ENCODE measurements around the gene PFDN6.

Gene PFDN6

DNA sequence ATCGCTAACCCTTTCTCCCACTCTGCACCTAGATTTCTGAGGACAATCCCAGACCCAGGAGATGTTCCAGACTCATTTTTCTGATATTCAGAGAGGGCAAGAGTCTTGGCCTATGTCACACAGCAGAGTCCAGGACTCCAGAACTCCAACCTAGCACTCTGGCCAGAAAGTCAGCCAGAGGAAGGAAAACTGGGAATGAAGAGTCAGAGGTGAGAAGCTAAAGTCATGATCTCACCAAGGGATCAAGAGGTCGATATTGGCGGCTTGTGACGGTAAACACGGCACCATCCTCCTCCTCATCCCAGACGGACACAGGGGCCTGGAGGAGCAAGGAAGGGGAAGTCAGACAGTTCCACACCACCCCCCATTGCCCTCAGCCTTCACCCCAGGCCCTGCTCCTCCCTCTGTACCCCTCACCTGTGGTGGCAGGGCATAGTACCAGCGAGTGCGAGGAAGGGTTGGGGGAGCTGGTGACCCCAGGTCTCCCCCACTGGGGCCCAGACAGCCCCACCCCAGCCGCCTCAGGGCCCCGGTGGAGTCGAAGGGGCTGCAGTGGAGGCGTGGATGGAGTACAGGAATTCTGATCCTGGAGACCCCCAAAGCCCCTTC, 7.5 kb downstream of the PFDN6 start:
- DNase-seq: no peak

DNA sequence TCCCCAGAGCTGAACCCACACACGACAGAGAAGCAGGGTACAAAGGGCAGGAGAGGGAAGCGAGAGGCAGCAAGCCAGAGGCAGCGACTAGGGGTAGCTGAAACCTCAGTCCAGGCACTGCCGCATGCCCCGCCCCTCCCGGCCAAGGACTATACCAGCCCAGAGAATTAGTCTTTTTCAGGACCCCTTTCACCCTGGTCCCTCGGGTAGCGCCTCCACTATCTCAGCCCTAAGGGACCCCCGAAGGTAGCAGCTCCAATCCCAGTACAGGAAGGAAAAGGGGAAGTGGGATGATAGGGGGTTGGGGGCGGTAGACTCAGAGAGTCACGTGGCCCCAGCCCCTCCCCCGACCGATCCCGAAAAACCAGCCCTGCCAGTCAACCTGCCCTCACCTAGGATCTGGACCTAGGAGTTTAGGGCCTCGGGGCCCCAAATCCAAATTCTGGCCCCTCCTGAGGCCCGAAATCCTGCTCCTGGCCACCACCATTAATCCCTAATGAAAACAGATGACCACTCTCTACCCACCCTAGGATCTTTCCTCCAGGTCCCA, 8.1 kb downstream of the PFDN6 start:
- no peak for DNase-seq

DNA sequence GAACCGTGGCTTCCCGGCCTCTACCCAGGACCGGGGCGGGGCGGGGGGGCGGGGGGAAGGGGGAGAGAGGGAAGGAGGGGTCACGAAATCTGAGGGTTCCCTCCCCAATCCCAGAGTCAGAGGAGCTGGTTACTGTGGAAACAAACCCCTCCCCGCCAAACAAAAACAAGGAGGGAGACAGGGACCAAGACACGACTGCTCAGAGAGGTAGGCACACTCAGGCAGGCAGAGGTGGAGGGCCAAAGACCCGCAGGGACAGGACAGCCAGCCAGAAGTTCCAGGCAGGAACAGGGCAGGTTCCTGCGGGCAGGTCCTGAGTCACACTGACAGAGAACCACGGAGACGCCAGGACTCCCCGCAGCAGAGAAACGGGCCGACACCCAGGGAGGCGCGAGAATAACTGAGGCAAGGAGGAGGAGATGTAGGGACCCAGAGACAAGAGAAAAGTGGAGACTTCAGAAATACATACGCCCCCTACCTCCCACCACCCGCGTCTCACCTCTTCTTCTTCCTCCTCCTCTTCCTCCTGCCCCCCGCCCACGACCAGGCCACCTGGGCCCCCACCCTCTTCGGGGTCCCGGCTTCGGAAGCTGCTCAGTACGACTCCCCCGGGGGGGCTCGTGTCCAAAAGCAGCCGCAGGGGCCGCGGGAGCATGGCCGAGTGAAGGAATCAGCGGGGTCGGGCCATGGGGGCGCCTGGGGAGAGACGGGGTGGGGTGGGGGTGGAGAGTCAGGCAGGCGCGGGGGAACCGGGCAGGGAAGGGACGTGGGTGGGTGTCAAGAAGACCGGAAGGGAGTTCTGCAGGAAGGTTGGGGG, 8.8 kb downstream of the PFDN6 start:
- DNase-seq: no peak

DNA sequence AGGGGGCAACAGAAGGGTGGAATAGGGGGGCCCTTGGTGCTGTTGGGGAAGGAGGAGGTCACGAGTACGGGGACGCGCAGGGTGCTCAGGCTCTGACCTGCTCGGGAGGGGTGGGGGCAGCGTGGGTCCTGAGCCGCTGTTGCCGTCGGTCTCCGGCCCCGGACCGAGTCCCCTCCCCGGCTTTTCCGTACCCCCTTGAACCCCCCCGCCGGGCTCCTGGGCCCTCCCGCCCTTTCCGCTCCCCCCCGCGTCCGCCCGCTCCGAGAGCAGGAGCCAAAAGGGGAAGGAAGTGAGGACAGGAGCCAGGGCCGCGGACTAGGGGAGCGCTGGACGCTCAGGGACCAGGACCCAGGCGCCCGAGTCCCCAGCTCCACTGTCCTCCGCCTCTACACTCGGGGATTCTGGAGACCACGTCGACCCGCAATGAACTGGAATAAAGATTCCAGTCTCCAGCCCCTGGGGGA, 9.4 kb downstream of the PFDN6 start, which contains the start of gene RGL2:
Gene RGL2, minus strand, starts transcription at position 170 of the 464 bp plus-strand sequence. CDS start 332 bp downstream, outside the sequence.
- no peak for DNase-seq

DNA sequence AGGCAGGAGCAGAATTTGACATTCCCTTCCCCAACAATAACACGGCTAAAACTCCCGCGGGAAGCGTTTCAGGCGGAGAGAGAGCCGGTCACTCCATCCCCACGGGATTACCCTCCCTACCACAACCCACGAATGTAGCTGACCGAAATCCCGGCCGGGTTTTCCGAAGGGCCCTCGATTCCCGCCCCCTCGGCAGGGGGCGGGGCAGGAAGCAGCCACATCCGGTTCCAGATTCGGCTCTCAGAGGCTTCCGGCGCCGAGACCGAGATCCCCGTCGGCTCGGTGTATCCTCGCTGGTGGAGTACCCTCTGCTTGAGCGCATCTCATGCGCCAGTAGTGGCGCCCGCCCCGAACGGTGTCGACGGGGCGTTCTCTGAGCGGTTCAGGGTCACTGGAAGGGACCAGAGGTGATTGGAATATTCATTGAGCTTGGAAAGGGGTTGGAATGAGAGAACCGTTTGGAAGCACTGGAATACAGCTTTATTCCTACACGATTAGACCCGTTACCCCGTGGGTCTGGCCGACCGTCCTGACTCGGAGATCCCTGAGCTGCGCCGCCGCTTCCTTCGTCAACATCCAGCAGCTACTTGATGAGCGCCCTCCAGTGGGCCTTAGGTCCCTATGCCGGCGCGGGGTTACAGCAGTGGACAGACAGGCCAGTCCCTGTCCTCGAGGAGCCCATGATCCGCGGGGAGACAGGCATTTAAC, 10.0 kb downstream of the PFDN6 start:
- no peak for DNase-seq

DNA sequence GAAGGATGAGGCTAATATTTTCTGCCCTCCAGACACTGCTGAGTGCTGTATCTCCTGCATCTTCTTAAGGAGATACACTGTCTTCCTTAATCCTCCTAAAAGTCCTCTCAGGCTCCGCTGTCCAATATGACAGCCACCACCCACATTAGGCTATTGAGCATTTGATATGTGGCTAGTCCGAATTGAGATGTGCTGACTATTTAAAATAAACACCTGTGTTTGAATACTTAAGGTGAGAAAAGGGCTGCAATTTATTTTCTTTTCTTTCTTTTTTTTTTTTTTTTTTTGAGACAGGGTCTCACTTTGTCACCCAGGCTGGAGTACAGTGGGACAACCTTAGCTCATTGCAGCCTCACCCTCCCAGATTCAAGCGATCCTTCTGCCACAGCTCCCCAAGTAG, 12.5 kb downstream of the PFDN6 start:
- no peak for DNase-seq

DNA sequence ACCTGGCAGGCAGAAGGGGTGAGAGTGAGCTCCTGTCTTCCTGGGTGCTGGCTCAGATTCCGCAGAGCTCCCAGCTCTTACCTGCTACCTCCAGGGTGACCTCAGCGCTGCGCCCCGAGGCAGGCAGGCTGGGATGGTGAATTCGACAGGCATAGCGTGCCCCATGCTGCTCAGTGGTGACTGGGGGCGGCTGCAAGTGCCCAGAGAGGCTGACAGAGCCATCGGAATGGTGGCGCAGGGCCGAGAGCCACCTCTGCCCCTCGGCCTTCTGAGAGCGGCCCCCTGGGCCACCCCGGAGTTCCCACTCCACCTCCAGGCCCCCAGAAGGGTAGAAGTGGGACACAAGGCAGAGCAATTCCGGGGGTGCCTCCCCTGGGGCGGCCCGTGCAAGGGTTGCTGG, 14.8 kb downstream of the PFDN6 start:
- DNase-seq: no peak

DNA sequence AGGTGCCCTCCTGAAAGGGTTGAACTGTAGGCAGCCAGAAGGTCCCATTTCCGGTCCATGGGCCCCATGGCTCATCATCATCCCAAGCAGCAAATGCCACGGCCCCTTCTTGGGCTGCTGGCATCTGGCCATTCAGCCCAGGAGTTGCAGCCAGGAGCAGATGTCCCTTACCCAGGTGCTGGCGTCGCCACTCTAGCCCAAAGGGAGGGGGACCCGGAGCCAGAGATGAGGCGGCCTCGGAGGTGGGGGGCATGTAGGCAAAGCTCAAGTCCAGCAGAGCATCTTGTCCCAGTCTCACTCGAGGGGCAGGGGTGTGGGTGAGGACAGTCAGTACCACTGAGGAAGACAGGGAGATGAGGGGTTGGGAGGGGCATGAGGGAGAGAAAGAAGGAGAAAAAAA, 15.7 kb downstream of the PFDN6 start:
- DNase-seq: no peak

DNA sequence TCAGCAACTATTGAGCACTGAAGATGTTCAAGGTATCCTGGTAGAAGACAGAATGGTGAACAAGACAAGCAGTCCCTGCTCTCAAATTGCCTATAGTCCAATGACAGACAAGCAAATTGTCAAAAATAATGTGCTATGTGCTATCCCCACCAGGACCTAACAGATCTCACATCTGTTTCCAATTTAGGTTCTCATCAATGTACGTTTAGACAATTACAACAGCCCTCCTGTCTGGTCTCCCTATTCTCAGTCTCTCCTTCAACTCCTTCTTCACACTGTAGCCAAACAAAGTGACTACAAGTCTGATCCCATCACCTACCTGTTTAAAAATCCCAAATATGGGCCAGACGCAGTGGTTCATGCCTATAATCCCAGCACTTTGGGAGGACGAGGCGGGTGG, 17.0 kb downstream of the PFDN6 start:
- no peak for DNase-seq

DNA sequence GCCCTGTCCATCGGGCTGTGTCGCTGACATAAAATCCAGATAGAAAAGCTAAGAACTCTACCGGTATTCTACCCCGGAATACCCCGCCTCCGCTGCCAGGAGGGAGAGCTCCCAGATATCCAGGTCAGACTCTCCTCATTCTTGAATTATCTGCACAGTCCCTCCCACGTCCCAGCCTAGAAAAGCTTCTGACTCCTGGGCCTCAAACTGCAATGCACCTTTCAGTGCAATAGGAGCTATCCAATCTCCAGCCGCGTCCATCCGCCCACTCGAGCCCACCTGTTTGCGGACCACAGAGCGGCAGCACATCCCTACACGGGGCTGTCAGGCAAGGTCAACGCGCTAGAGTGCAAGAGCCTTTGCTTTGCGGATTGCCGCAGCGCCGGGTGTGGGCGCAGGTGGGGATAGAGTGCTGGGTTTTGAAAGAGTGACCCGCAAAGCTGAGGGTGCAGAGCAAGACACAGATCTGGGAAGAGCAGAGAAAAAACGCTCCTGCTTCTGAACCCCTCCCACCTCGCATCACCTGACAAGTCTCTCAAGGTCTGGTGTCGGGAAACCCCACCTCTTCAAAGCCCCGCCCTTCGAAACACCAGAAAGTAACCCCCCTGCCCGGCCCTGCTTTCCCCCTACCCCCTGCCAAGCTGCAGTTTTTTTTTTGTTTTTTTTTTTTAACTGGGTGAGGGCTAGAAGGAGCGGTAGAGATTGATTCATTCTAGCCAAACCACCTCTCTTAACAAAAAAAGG, 23.1 kb downstream of the PFDN6 start:
- no peak for DNase-seq

DNA sequence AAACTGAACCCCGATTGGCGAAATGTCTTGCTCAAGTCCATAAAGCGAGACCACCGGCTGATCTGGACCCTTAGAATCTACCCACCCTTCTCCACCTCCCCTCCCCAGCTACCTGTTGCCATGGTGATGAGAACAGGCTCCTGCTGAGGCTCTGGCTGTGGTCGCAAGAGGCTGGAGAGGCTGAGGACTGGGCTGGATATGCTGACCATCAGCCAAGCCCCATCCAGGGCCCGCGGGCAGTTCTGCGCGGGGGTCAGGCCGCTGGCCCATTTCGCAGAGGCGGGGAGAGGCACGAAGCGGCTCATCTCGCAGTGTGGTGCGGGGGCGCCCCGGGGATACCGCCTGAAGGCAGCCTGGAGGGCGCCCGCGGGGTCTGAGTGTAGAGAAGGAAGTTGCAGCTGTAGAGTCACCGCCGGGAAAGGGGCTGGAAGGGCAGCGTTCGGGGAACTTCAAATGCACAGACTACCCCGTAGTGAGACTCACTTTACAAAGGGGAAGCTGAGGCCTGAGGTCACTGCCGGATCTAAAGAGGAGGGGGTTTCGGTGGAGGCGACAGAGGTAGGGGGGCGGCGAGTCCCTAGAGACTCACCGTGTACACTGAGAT, 23.8 kb downstream of the PFDN6 start:
- DNase-seq: no peak

DNA sequence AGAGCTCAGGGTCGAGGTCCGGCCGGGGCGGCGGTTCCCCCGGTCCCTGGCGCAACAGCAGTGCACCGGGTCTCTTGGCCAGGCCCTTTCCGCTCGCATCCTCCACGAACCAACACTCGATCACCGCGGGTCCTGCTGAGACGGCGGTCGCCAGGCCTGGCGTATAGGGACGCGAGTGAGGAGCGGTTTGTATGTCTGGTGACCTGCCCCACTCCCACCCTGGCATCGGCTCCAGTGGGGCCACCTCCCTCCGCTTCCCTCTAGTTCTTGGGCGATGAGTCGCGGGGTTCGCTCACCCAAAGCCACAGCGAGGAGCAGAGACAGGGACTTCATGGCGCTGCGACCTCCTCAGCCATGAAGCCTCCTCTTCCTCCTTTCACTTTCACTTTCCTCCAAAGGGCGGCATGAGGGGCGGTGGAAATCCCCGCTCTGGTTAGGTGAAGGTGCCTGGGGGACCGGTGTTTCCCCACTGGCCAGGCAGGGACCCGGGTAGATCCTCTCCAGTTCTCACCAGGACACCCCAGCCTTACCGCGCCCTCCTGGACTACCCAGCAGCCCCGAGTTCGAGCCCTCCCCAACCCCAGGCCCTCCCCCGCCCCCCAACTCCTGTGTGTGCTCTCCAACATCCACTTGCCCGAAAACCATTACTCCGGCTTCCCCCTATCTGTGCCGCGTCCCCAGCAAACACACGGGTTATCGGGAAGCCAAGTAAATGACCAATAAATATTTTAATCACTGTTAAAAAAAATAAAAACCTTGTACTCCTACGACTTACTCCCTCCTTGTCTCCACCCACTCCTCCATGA, 24.5 kb downstream of the PFDN6 start, which contains the start of gene TAPBP:
Gene TAPBP, minus strand, starts transcription at position 370 of the 806 bp plus-strand sequence. Its CDS starts 37 bp downstream, at position 333.
- DNase-seq: no peak

DNA sequence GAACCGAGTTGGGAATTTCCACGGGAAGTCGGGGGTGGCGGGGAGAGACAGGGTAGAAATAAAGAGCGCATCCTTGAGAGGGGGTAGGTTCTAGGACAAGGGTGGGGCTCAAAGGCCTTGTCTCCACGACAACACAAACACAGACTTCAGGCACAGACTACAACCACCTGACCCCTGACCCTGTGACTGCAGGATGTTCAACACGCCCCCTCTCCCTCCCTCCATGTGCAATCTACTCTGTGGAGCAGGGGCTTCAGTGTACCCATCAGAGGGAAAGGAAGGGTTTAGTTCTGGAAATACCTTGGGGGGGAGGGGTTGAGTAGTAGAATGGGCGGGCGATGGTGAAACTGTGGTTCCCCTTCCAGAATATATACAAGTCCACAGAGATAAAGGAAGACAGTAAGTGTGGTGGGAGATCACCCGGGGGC, 25.1 kb downstream of the PFDN6 start:
- no peak for DNase-seq

DNA sequence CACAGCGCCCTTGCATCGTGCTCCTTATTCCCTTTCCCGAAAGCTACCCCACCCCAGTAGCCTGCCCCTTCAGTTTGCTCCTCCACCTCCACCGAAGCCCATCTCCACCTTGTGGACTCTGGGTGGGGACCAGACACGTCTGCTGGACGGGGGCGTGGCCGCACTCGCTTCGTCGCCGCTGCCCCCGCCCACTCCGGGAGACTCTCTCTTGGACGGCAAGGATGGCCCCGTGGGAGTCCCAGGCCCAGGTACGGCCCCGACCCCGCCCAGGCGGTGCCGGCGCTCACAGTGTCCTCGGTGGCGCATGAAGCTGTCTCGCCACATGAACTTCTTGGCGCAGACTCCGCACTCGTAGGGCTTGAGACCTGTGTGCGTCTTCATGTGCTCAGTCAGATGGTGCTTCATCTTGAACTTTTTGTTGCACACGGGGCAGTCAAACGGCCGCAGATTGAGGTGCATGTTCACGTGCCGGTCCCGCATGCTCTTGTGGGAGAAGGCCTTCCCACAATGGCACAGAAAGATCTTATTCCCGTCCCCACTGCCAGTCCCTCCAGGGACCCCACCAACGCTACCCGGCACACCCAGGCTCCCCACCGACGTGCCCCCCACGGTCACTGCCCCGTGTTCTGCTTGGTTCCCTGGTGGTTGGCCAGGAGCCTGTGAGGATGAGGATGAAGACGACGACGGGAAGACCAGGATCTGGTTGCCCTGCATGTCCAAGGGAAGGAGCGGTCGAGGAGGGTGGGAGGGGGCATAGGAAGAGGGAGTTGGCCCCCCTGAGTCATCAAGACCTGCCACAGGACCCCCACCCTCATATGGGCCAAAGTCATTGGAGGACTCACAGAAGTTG, 25.8 kb downstream of the PFDN6 start:
- DNase-seq: no peak

DNA sequence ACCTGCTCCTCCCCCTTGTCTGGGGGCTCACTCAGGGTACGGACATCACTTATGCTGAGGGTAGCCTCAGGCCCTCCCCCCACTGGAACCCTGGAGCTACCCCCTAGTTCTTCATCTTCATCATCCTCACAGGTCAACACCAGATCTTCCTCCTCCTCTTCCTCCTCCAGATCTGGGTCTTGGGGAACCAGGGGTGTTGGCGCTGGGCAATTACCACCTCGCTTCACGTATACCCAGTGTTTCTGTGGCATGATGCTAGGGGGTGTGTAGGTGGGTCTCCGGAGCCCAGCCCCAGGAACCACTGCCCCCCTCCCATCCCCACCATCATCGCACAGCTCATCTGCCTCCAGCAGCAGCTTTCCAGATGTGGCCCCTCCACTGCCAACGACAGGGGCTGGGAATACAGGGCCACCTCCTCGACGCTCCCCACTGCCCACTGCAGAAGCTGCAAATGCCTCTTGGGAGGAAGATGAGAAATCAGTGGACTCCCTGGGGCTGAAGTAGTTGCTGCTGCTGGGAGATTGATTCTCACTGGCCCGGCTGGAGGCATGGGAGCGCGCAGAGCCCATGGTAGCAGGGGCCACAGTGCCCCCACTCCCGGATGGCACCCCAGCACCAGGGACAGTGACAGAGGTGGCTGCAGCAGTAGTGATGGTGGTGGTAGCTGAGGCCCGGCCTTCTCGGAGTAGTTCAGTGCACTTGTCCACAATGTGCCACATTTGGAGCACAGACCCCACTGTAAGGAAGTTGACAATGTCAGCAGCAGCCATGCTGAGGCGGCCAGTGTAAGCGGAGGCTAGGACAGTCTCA, 26.6 kb downstream of the PFDN6 start:
- DNase-seq: no peak

DNA sequence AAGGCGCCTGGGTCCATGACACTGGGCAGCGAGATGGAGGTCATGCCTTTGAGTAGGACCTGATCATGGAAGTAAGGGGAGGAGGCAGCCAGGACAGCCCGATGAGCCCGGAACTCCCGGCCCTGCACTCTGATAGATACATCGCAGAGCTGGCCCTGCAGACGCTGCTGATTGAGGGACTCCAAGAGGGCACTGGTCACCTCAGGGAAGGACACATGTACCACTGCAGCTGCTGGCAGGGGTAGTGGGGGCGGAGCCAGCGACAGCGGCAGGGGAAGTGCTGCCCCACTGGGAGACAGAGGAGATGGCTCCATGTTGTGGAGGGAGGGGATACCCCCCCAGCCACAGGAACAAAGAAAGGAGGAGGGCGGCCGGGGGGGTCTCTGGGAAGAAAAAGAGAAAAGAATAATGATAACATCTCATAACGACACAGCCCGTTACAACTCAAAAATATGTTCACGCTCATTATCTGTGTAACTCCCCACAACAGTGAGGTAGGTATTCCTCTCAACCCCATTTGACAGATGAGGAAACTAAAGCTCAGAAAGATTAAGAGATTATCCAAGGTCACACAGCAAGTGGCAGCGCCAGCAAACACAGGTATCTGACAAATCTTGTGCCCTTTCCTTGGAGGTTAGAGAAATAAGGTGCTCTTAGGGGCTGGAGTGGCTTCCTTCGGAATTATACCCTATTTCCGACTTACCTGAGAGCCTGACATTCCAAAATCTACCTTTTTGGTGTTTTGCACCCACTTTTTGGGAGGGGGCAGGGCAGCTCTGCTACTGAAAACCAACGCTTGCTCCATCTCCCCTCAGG, 27.4 kb downstream of the PFDN6 start:
- DNase-seq: no peak

DNA sequence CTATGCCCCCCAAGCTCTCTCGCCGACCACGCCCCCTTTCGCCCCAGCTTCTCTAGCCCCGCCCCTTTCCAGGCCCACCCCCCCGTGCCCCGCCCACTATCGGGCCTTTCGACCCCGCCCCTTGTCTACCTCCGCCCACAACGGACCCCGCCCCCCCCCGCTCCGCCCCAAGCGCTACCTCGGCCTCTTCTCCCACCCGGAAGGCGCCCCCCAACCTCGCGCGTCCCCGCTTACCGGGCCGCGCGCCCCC, 27.9 kb downstream of the PFDN6 start:
- DNase-seq: no peak

DNA sequence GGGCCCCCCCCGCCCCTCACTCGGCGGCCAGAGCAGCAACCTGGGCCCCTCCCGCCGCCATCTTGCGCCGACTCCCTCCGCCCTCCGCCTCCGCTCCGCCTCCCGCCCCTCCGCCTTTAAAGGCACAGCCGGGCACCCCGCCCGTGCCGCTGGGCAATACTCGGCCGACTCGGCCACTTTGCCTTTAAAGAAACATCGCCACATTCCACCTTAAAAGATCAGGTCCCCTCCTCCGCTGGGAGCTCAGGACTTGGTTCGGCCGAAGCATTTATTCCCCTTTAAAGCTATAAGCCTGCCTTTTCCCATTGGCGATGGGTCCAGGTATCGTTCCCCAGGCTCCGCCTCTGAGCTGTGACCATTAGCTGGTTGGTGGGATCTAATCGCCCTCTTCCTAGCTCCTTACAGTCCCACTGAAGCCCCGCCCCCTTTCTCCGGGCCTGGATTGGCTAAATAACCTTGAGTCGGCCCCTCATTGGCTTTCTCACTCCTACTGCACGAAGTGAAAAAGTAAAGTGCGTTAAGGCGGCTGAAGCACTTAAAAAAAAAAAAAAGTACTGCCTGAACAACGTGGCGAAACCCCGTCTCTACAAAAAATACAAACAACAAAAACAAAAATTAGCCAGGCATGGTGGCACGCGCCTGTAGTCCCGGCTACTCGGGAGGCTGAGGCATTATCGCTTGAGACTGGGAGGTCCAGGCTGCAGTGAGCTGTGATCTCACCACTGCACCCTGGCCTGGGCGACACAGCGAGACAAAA, 28.4 kb downstream of the PFDN6 start, which contains the start of gene ZBTB22:
Gene ZBTB22, minus strand, starts transcription at position 76 of the 757 bp plus-strand sequence. CDS start 828 bp downstream, outside the sequence.
- DNase-seq: no peak
